ENCODE results near the gene PARP8. TPM values are rescaled to one million over a fixed set of nuclear protein-coding genes. Genes with fewer than 3 reads are reported as not detected.
A peak's percentile ranks its signal among the peaks of the same experiment; 100 is the strongest.

The PARP8 gene
- total RNA-seq, 1 donor from 2014 or later: 54.6 TPM

- Histone ChIP-seq H3K36me3 (no peaks in the 10 kb centered on the region), H3K4me3 (peak overlapping the region; percentile 24), H3K4me1 (peaks cover 22% of the 10 kb centered on the region), H3K27me3 (ENCODE audit: low read depth) (no peaks in the 10 kb centered on the region), H3K27ac (peak overlapping the region; percentile 39), H3K9me3 (no peaks in the 10 kb centered on the region)
- TF ChIP-seq CTCF (IDR thresholded peaks at IDR 0.05): no peak
- intact Hi-C loops (cut with DNase I): no loop called here
- ATAC-seq (peak; percentile 87 to 91), DNase-seq (no peak)
These were observed 44.8 kb downstream of the PARP8 start for GRCh38 chr5:50711280-50711679.

DNA sequence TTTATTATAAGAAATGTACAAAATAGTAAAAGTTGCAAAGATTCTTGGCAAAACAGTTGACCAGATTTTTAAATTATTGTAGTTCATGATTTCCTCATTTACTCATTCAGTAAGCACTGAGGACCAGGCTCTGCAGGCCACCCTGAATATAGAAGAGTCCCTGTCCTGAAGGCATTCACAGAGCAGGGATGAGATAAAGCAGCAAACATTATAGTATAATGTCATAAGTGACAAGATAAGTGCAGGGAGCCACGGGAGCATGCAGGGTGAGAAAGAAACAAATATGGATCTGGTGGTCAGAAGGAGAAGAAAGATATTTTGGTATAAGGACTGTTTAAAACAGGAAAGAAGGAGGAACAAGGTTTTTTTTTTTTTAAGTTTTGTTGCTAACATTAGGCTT, 46.0 kb downstream of the PARP8 start:
- Histone ChIP-seq H3K27me3 (ENCODE audit: low read depth) (no peaks in the 10 kb centered on the region), H3K27ac (no peak overlapping the region), H3K4me3 (no peak overlapping the region), H3K4me1 (peaks cover 22% of the 10 kb centered on the region), H3K36me3 (no peaks in the 10 kb centered on the region), H3K9me3 (no peaks in the 10 kb centered on the region)
- intact Hi-C loops (cut with DNase I): no loop called here
- DNase-seq (no peak), ATAC-seq (no peak)
- no peak for TF ChIP-seq CTCF (IDR thresholded peaks at IDR 0.05)

DNA sequence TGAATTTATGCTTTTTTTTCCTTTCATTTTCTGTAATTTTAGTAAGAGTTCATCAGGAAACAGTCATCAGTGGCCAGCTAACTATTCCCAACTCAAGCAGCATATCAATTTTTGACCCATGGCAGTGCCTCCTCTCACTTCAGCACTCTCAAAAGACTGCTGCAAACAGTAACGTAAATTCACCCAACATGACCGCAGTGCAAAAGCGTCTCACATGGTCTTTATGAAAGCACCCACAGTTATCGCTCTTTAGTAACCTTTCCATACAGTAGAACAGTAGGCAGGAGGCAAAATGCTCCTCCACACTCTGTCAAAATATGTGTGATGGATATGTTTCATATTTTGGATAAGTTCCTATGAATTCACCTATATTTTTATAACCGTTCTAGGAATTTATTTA, 48.6 kb downstream of the PARP8 start:
- Histone ChIP-seq H3K36me3 (no peaks in the 10 kb centered on the region), H3K9me3 (no peaks in the 10 kb centered on the region), H3K27me3 (ENCODE audit: low read depth) (no peaks in the 10 kb centered on the region), H3K27ac (no peak overlapping the region), H3K4me3 (no peak overlapping the region), H3K4me1 (peaks cover 15% of the 10 kb centered on the region)
- no peak for DNase-seq
- no peak for ATAC-seq
- TF ChIP-seq CTCF (IDR thresholded peaks at IDR 0.05): no peak
- intact Hi-C loops (cut with DNase I): no loop called here

DNA sequence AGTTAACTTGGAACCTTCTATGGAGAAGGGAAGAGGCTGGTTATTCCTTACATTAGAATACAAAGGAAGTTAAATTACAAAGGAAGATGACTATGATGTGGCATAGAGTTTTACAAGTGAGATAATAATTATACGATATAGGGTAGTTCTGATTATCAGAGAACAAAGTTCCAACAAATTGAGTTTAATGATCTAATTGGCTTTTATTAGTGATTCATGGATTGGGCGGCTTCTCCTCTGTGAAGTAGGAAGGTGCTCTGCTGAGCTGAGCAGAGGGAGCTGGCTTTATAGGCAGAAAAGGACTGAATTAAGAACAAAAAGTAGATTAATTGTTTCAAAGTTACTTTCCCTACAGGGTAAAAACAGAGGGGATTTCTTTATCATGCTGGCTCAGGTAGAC, 49.7 kb downstream of the PARP8 start:
- ATAC-seq (no peak), DNase-seq (no peak)
- peaks cover 8% of the 10 kb centered on the region for H3K4me1 ChIP-seq
- no peak overlapping the region for H3K27ac ChIP-seq
- no peak for TF ChIP-seq CTCF (IDR thresholded peaks at IDR 0.05)
- H3K27me3 ChIP-seq (ENCODE audit: low read depth): no peaks in the 10 kb centered on the region
- intact Hi-C loops (cut with DNase I): no loop called here
- H3K9me3 ChIP-seq: no peaks in the 10 kb centered on the region
- no peaks in the 10 kb centered on the region for H3K36me3 ChIP-seq
- H3K4me3 ChIP-seq: no peak overlapping the region

DNA sequence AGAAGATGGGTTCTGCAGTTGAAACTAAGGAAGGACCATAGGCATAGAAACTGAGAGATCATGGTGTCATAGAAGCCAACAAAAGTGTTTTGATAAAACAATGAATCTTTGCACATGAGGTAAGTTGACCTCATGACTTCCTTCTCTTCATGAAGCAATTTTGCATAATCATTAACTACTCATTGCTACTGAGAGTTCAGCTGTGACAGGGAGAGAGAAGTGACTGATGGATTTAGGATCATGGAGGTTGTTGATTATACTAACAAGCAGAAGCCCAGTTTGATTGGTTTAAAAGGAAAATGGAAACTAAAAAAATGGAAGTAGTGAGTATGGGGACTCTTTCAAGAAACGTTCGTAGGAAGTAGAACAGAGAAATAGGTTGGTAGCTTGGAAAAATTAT, 51.2 kb downstream of the PARP8 start:
- Histone ChIP-seq H3K27me3 (ENCODE audit: low read depth) (no peaks in the 10 kb centered on the region), H3K27ac (no peak overlapping the region), H3K4me3 (no peak overlapping the region), H3K36me3 (no peaks in the 10 kb centered on the region), H3K4me1 (peaks cover 4% of the 10 kb centered on the region), H3K9me3 (no peaks in the 10 kb centered on the region)
- ATAC-seq (peak; percentile 13 to 41), DNase-seq (no peak)
- TF ChIP-seq CTCF (IDR thresholded peaks at IDR 0.05): no peak
- intact Hi-C loops (cut with DNase I): no loop called here
